ENCODE results near the gene ATAD3B. TPM values are rescaled to one million over a fixed set of nuclear protein-coding genes. Genes with fewer than 3 reads are reported as not detected.

ATAD3B gene
- total and polyA plus RNA-seq, 2 of the 13 experiments (the other 11 are each of a cell fraction or from before 2014, with no cell fraction given) = 9.6 to 31.1 TPM

DNA sequence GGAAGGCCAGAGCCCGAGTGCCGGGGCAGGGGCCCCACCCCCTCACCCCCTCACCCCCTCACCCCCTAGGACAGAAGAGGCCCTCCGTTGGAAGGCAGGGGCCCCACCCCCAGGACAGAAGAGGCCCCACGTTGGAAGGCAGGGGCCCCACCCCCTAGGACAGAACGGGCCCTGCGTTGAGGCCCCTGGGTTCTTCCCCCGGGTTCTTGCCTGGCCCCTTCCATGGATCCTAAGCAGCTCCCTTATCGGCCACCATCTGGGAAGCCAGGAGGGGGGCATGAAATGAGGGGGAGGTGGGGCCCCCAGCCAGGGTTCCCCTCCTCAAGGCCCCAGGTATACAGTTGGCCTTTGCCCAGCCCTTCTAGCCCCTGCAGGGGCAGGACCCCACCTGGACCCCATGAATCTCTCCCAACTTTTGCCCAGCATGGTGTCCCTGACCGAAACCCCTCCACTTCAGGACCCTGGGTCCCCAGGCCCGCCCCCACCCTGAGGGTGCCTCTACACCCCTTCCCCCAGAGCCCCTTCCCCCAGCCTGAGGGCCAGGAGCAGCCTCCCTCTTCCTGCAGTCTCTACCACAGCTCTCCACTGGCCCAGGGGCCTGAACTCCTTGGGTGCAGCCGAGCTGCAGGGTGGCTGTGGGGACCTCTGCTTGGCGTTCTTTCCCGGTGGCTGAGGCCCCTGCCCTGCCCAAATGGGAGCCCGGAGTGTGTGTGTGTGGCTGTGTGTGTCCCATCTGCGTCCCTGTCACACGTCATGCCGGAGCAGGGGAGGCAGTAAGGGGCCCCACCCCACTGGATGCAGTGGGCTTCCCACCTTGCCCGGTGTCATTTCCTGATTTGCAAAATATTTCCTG lies 40.3 kb upstream of the ATAD3B start (continued):
- no peak for TF ChIP-seq SCMH1 (CRISPR knock-in tag; IDR thresholded peaks at IDR 0.05; ENCODE audit: borderline replicate concordance)
- TF ChIP-seq, protein P1, sequence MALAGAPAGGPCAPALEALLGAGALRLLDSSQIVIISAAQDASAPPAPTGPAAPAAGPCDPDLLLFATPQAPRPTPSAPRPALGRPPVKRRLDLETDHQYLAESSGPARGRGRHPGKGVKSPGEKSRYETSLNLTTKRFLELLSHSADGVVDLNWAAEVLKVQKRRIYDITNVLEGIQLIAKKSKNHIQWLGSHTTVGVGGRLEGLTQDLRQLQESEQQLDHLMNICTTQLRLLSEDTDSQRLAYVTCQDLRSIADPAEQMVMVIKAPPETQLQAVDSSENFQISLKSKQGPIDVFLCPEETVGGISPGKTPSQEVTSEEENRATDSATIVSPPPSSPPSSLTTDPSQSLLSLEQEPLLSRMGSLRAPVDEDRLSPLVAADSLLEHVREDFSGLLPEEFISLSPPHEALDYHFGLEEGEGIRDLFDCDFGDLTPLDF (CRISPR knock-in tag; IDR thresholded peaks at IDR 0.05) = no peak
- TF ChIP-seq, protein P2, sequence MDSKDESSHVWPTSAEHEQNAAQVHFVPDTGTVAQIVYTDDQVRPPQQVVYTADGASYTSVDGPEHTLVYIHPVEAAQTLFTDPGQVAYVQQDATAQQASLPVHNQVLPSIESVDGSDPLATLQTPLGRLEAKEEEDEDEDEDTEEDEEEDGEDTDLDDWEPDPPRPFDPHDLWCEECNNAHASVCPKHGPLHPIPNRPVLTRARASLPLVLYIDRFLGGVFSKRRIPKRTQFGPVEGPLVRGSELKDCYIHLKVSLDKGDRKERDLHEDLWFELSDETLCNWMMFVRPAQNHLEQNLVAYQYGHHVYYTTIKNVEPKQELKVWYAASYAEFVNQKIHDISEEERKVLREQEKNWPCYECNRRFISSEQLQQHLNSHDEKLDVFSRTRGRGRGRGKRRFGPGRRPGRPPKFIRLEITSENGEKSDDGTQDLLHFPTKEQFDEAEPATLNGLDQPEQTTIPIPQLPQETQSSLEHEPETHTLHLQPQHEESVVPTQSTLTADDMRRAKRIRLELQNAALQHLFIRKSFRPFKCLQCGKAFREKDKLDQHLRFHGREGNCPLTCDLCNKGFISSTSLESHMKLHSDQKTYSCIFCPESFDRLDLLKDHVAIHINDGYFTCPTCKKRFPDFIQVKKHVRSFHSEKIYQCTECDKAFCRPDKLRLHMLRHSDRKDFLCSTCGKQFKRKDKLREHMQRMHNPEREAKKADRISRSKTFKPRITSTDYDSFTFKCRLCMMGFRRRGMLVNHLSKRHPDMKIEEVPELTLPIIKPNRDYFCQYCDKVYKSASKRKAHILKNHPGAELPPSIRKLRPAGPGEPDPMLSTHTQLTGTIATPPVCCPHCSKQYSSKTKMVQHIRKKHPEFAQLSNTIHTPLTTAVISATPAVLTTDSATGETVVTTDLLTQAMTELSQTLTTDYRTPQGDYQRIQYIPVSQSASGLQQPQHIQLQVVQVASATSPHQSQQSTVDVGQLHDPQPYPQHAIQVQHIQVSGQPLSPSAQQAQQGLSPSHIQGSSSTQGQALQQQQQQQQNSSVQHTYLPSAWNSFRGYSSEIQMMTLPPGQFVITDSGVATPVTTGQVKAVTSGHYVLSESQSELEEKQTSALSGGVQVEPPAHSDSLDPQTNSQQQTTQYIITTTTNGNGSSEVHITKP (CRISPR knock-in tag; IDR thresholded peaks at IDR 0.05; ENCODE audit: low read depth) = 0 out of 2 replicates have a peak, but pooled peaks have one; percentile 12
- no peak for TF ChIP-seq MXI1 (IDR thresholded peaks at IDR 0.05; ENCODE audit: borderline replicate concordance, low read depth, low read length)
- no peak for TF ChIP-seq ADNP (CRISPR knock-in tag; IDR thresholded peaks at IDR 0.05)
- no peak for TF ChIP-seq ZNF773 (CRISPR knock-in tag; IDR thresholded peaks at IDR 0.05; ENCODE audit: borderline replicate concordance)
- TF ChIP-seq MTF2 (CRISPR knock-in tag; IDR thresholded peaks at IDR 0.05; ENCODE audit: borderline replicate concordance) = no peak
- no peak for TF ChIP-seq ZNF30 (CRISPR knock-in tag; IDR thresholded peaks at IDR 0.05)
- TF ChIP-seq, protein P3, sequence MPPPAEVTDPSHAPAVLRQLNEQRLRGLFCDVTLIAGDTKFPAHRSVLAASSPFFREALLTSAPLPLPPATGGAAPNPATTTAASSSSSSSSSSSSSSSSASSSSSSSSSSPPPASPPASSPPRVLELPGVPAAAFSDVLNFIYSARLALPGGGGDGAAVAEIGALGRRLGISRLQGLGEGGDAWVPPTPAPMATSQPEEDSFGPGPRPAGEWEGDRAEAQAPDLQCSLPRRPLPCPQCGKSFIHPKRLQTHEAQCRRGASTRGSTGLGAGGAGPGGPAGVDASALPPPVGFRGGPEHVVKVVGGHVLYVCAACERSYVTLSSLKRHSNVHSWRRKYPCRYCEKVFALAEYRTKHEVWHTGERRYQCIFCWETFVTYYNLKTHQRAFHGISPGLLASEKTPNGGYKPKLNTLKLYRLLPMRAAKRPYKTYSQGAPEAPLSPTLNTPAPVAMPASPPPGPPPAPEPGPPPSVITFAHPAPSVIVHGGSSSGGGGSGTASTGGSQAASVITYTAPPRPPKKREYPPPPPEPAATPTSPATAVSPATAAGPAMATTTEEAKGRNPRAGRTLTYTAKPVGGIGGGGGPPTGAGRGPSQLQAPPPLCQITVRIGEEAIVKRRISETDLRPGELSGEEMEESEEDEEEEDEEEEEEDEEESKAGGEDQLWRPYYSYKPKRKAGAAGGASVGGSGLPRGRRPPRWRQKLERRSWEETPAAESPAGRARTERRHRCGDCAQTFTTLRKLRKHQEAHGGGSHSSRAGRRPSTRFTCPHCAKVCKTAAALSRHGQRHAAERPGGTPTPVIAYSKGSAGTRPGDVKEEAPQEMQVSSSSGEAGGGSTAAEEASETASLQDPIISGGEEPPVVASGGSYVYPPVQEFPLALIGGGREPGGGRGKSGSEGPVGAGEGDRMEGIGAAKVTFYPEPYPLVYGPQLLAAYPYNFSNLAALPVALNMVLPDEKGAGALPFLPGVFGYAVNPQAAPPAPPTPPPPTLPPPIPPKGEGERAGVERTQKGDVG (CRISPR knock-in tag; IDR thresholded peaks at IDR 0.05; ENCODE audit: borderline replicate concordance) = no peak
- TF ChIP-seq HMGA1 (CRISPR knock-in tag; conservative IDR thresholded peaks at IDR 0.05) = no peak
- no peak for TF ChIP-seq SYNCRIP (IDR thresholded peaks at IDR 0.05; ENCODE audit: insufficient read depth, low read depth, low read length)
- no peak for TF ChIP-seq SRSF4 (IDR thresholded peaks at IDR 0.05; ENCODE audit: low read depth, low read length, poor library complexity, severe bottlenecking)
- TF ChIP-seq ZNF496 (CRISPR knock-in tag; IDR thresholded peaks at IDR 0.05; ENCODE audit: insufficient replicate concordance) = no peak
- TF ChIP-seq ZNF670 (CRISPR knock-in tag; IDR thresholded peaks at IDR 0.05; ENCODE audit: borderline replicate concordance) = 0 out of 2 replicates have a peak, but pooled peaks have one; percentile 9
- TF ChIP-seq, protein P4, sequence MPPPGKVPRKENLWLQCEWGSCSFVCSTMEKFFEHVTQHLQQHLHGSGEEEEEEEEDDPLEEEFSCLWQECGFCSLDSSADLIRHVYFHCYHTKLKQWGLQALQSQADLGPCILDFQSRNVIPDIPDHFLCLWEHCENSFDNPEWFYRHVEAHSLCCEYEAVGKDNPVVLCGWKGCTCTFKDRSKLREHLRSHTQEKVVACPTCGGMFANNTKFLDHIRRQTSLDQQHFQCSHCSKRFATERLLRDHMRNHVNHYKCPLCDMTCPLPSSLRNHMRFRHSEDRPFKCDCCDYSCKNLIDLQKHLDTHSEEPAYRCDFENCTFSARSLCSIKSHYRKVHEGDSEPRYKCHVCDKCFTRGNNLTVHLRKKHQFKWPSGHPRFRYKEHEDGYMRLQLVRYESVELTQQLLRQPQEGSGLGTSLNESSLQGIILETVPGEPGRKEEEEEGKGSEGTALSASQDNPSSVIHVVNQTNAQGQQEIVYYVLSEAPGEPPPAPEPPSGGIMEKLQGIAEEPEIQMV (CRISPR knock-in tag; IDR thresholded peaks at IDR 0.05; ENCODE audit: low read depth) = no peak
- TF ChIP-seq ZC3H13 (CRISPR knock-in tag; IDR thresholded peaks at IDR 0.05) = no peak
